Measurements from ENCODE around the gene SPNS3. TPM values are rescaled to one million over a fixed set of nuclear protein-coding genes. Genes with fewer than 3 reads are reported as not detected.
A peak's percentile ranks its signal among the peaks of the same experiment; 100 is the strongest.

Gene SPNS3
- total and polyA plus RNA-seq, 2 of the 8 experiments (the other 6 are each of a cell fraction or from before 2014, with no cell fraction given), result not detected

- ChIA-PET POLR2A (ENCODE audit: partially characterized antibody) (interaction anchor here (1.0 kb wide), 1 partner anchor 9 kb away, joined by 3 read pairs; no protein-coding TSS in a partner anchor), CTCF (ENCODE audit: partially characterized antibody) (interaction anchor here (0.9 to 1.5 kb wide), 6 partner anchors 19 to 91 kb away, joined by 3 to 5 read pairs (median 3); no protein-coding TSS in a partner anchor)
- no peak overlapping the region for H3K27ac ChIP-seq (ENCODE audit: low read depth, low read length)
- H2BK12ac ChIP-seq (ENCODE audit: low read depth, low read length), result no peak overlapping the region
- H3K79me1 ChIP-seq (ENCODE audit: low read depth, low read length), result no peaks in the 10 kb centered on the region
- H4K5ac ChIP-seq (ENCODE audit: insufficient read length, low read depth, low read length), result no peak overlapping the region
- no peaks in the 10 kb centered on the region for H3K9me3 ChIP-seq (ENCODE audit: insufficient read depth in 2 of 2, low read depth in 1 of 2, low read length in 1 of 2)
- no peaks in the 10 kb centered on the region for H3K36me3 ChIP-seq (ENCODE audit: control insufficient read depth in 2 of 4, insufficient read depth in 4 of 4, low read length in 3 of 4)
- no peak overlapping the region for H2BK15ac ChIP-seq (ENCODE audit: low read length)
- no peak overlapping the region for H3K4ac ChIP-seq (replicated peaks; ENCODE audit: insufficient read length, low read depth, low read length)
- FAIRE-seq (no peak), DNase-seq (ENCODE audit: low read depth in 1 of 2, low spot score in 2 of 2) (no peak)
- no peak overlapping the region for H2AK5ac ChIP-seq (ENCODE audit: low read depth, low read length)
- no peak overlapping the region for H3K4me3 ChIP-seq (ENCODE audit: extremely low read depth in 1 of 4, insufficient read depth in 2 of 4, low read depth in 3 of 4, low read length in 4 of 4)
- H3K4me2 ChIP-seq (ENCODE audit: insufficient read depth in 1 of 2, low read depth in 2 of 2, low read length in 2 of 2), result no peak overlapping the region
- no peaks in the 10 kb centered on the region for H3K27me3 ChIP-seq (replicated peaks in 1 of 4; ENCODE audit: control insufficient read depth in 3 of 4, extremely low read depth in 1 of 4, insufficient read depth in 3 of 4, low read length in 3 of 4)
- H3K79me2 ChIP-seq (ENCODE audit: control insufficient read depth in 1 of 2, insufficient read depth in 2 of 2, low read length in 2 of 2), result no peaks in the 10 kb centered on the region
- WGBS, 2 experiments (ENCODE audit: extremely low coverage in 1 of 2, insufficient coverage in 1 of 2, insufficient read length in 1 of 2, insufficient replicate concordance in 2 of 2, low coverage in 1 of 2, low lambda C conversion rate in 2 of 2, missing lambda C conversion rate in 1 of 2), result 91% methylated on average over 3 of the region's 3 CpGs; no CpG with 5 or more reads in 1 of the 2 experiments
- no peak overlapping the region for H2BK5ac ChIP-seq (ENCODE audit: low read depth, low read length)
- H4K91ac ChIP-seq (replicated peaks; ENCODE audit: insufficient read length, low read length), result no peak overlapping the region
- H3K14ac ChIP-seq (ENCODE audit: insufficient read length), result no peak overlapping the region
- H3K23ac ChIP-seq (ENCODE audit: insufficient read length), result no peak overlapping the region
- H4K20me1 ChIP-seq (replicated peaks in 1 of 2; ENCODE audit: control insufficient read depth in 1 of 2, insufficient read depth in 2 of 2, low read length in 2 of 2), result no peaks in the 10 kb centered on the region
- H3K9ac ChIP-seq (replicated peaks in 1 of 4; ENCODE audit: extremely low read depth in 1 of 4, low read depth in 3 of 4, low read length in 3 of 4), result no peak overlapping the region
- 0 out of 7 replicates have a peak, but pooled peaks cover 0 to 2% (median 0%) of the 10 kb centered on the region in 4 experiments for H3K4me1 ChIP-seq (replicated peaks in 1 of 4; ENCODE audit: control insufficient read depth in 3 of 4, insufficient read depth in 4 of 4, low read length in 3 of 4)
- no peak overlapping the region for H3K56ac ChIP-seq (replicated peaks; ENCODE audit: insufficient read length, low read depth, low read length)
- no peak overlapping the region for H2BK20ac ChIP-seq (ENCODE audit: low read length)
- no peaks in the 10 kb centered on the region for H3K23me2 ChIP-seq (ENCODE audit: low read depth, low read length)
- no peak overlapping the region for H2BK120ac ChIP-seq (replicated peaks; ENCODE audit: low read depth, low read length)
- H2AFZ ChIP-seq (ENCODE audit: low read length), result peak overlapping the region; percentile 41; the same call in 1 of the 2 replicates
- no peak overlapping the region for H4K8ac ChIP-seq (ENCODE audit: extremely low read depth, insufficient read depth, low read length)
- no peak overlapping the region for H3K18ac ChIP-seq (ENCODE audit: extremely low read depth, low read length)
- TF ChIP-seq ATF3 (IDR thresholded peaks at IDR 0.05; ENCODE audit: insufficient read depth, low read depth, low read length) (no peak), CEBPB (IDR thresholded peaks at IDR 0.05; ENCODE audit: low read depth, low read length) (no peak), KDM4A (IDR thresholded peaks at IDR 0.05; ENCODE audit: low read depth, low read length, severe bottlenecking) (no peak), BCL11A (IDR thresholded peaks at IDR 0.05; ENCODE audit: low read depth in 2 of 2, low read length in 2 of 2) (no peak), E2F6 (IDR thresholded peaks at IDR 0.05) (no peak), RXRA (IDR thresholded peaks at IDR 0.05; ENCODE audit: insufficient read depth, low read depth, low read length) (no peak), CHD2 (IDR thresholded peaks at IDR 0.05; ENCODE audit: low read length) (no peak), SRF (IDR thresholded peaks at IDR 0.05; ENCODE audit: low read depth, low read length) (no peak), SP2 (IDR thresholded peaks at IDR 0.05; ENCODE audit: low read length) (no peak), NANOG (IDR thresholded peaks at IDR 0.05; ENCODE audit: insufficient read depth, low read depth, low read length, poor library complexity, severe bottlenecking) (no peak), GABPA (IDR thresholded peaks at IDR 0.05; ENCODE audit: borderline replicate concordance, insufficient read depth, low read length) (no peak), CHD1 (IDR thresholded peaks at IDR 0.05; ENCODE audit: low read depth, low read length) (no peak), SUZ12 (IDR thresholded peaks at IDR 0.05; ENCODE audit: low read length) (no peak)
Observed at GRCh38 chr17:4472286-4472685, 38.5 kb downstream of the SPNS3 start.
